GM12878 (cell line): Measurements from ENCODE around the gene PRX. TPM values are rescaled to one million over a fixed set of nuclear protein-coding genes. Genes with fewer than 3 reads are reported as not detected.

Experiments
- ATF7 ChIP-seq: fragments of 450-650 bp; IDR thresholded peaks from 2 replicates; pipeline ENCODE4 v1.6.1; 2016; ENCODE audit warnings: low read depth, mild to moderate bottlenecking
- BACH1 ChIP-seq: fragments of 450-650 bp; IDR thresholded peaks from 2 replicates; pipeline ENCODE4 v1.6.1; 2017; ENCODE audit warnings: mild to moderate bottlenecking, borderline replicate concordance
- BMI1 ChIP-seq: fragments of 450-650 bp; IDR thresholded peaks from 2 replicates; pipeline ENCODE4 v1.6.1; 2016; ENCODE audit warnings: mild to moderate bottlenecking, moderate library complexity, borderline replicate concordance
- CHD2 ChIP-seq: IDR thresholded peaks from 2 replicates; pipeline ENCODE4 v1.6.1; 2011; ENCODE audit warnings: low read depth, low read length, improper control_type of control experiment, borderline replicate concordance
- EGR1 ChIP-seq, 2 experiments: IDR thresholded peaks; 1 replicate in 1 of 2; 2 replicates in 1 of 2; pipeline ENCODE4 v1.6.1; 2011 to 2012; ENCODE audit warnings: low read depth in 2 of 2, low read length in 2 of 2, borderline replicate concordance in 1 of 2, mild to moderate bottlenecking in 1 of 2, moderate library complexity in 1 of 2
- FOS ChIP-seq: IDR thresholded peaks from 3 replicates; pipeline ENCODE4 v1.6.1; 2011; ENCODE audit warnings: borderline replicate concordance; ENCODE audit not compliant: insufficient read length; ENCODE audit errors: extremely low read depth
- HDAC6 ChIP-seq: fragments of 200-600 bp; sonication (generic); IDR thresholded peaks from one replicate; pipeline ENCODE4 v1.8.0; 2017; ENCODE audit warnings: antibody characterized with exemption; ENCODE audit not compliant: unreplicated experiment
- LARP7 ChIP-seq: fragments of 450-650 bp; IDR thresholded peaks from 2 replicates; pipeline ENCODE4 v1.6.1; 2017; ENCODE audit warnings: mild to moderate bottlenecking
- MAX ChIP-seq: IDR thresholded peaks from 2 replicates; pipeline ENCODE4 v1.6.1; 2012; ENCODE audit warnings: low read depth, low read length, improper control_type of control experiment
- MEF2B ChIP-seq: fragments of 450-650 bp; IDR thresholded peaks from 2 replicates; pipeline ENCODE4 v1.6.1; 2018; ENCODE audit warnings: mild to moderate bottlenecking, moderate library complexity; ENCODE audit not compliant: partially characterized antibody, poor library complexity, severe bottlenecking
- NFXL1 ChIP-seq: fragments of 450-650 bp; IDR thresholded peaks from 2 replicates; pipeline ENCODE4 v1.6.1; 2017; ENCODE audit warnings: antibody characterized with exemption, mild to moderate bottlenecking, borderline replicate concordance
- NR2F1 ChIP-seq: fragments of 450-650 bp; conservative IDR thresholded peaks from 2 replicates; pipeline ENCODE4 v1.6.1; 2017; ENCODE audit warnings: mild to moderate bottlenecking
- RB1 ChIP-seq: fragments of 450-650 bp; formaldehyde crosslinking; IDR thresholded peaks from 2 replicates; pipeline ENCODE4 v1.6.1; 2017; ENCODE audit warnings: mild to moderate bottlenecking, borderline replicate concordance
- RBBP5 ChIP-seq: fragments of 200-600 bp; sonication (generic); conservative IDR thresholded peaks from 2 replicates; pipeline ENCODE4 v1.6.1; 2016
- RCOR1 ChIP-seq: conservative IDR thresholded peaks from 2 replicates; pipeline ENCODE4 v1.6.1; 2012; ENCODE audit warnings: low read depth, low read length, improper control_type of control experiment
- SIN3A ChIP-seq: IDR thresholded peaks from 2 replicates; pipeline ENCODE4 v1.6.1; 2012; ENCODE audit warnings: low read depth, low read length, improper control_type of control experiment
- SP1 ChIP-seq: IDR thresholded peaks from one replicate; pipeline ENCODE4 v1.6.1; 2011; ENCODE audit warnings: low read depth, low read length
- TAF1 ChIP-seq: IDR thresholded peaks from 2 replicates; pipeline ENCODE4 v1.6.1; 2011; ENCODE audit warnings: mild to moderate bottlenecking, low read depth, low read length, borderline replicate concordance
- TBL1XR1 ChIP-seq: IDR thresholded peaks from 2 replicates; pipeline ENCODE4 v1.6.1; 2012; ENCODE audit warnings: low read depth, low read length, improper control_type of control experiment
- WRNIP1 ChIP-seq: IDR thresholded peaks from 2 replicates; pipeline ENCODE4 v1.6.1; 2011; ENCODE audit warnings: low read depth, low read length, improper control_type of control experiment, borderline replicate concordance
- YBX1 ChIP-seq: fragments of 450-650 bp; IDR thresholded peaks from 2 replicates; pipeline ENCODE4 v1.6.1; 2016; ENCODE audit warnings: antibody characterized with exemption
- YY1 ChIP-seq: IDR thresholded peaks from 2 replicates; pipeline ENCODE4 v1.6.1; 2011; ENCODE audit warnings: low read depth, mild to moderate bottlenecking, low read length
- ZBED1 ChIP-seq: IDR thresholded peaks from 2 replicates; pipeline ENCODE4 v1.6.1; 2016; ENCODE audit warnings: borderline replicate concordance
- ZBTB40 ChIP-seq: fragments of 450-650 bp; IDR thresholded peaks from 2 replicates; pipeline ENCODE4 v1.6.1; 2016; ENCODE audit warnings: mild to moderate bottlenecking, moderate library complexity, borderline replicate concordance
- ZNF207 ChIP-seq: fragments of 450-650 bp; IDR thresholded peaks from 2 replicates; pipeline ENCODE4 v1.6.1; 2014; ENCODE audit warnings: antibody characterized with exemption, mild to moderate bottlenecking, borderline replicate concordance
- ZNF217 ChIP-seq: fragments of 450-650 bp; IDR thresholded peaks from 2 replicates; pipeline ENCODE4 v1.6.1; 2017; ENCODE audit warnings: antibody characterized with exemption, mild to moderate bottlenecking
- ZNF622 ChIP-seq: fragments of 450-650 bp; IDR thresholded peaks from 2 replicates; pipeline ENCODE4 v1.6.1; 2017; ENCODE audit warnings: mild to moderate bottlenecking, inconsistent platforms
- polyA plus RNA-seq, 11 experiments: library from polyadenylated mRNA; depleted of rRNA in 4 of 11; unstranded in 6 of 11; stranded (reverse) in 5 of 11; fragments of >200 nt; fragmentation: Nextera tagmentation in 4 of 11; fragmentation: Illumina TruSeq in 1 of 11; extraction: Ambion mirVana in 4 of 11; extraction: Trizol in 1 of 11; gene quantifications; 1 replicate in 1 of 11; 2 replicates in 10 of 11; pipeline versions ENCODE4 v1.2.1 to v1.2.3, GENCODE V29; 2011 to 2016; ENCODE audit warnings: inconsistent platforms in 2 of 11, missing spikeins in 2 of 11, low read depth in 1 of 11
- total RNA-seq, 4 experiments: library from RNA; depleted of rRNA in 3 of 4; stranded (reverse); fragments of >200 nt in 3 of 4; fragmentation: Illumina TruSeq in 1 of 4; extraction: Trizol in 1 of 4; gene quantifications; 2 replicates each; pipeline versions ENCODE4 v1.2.1 to v1.2.3, GENCODE V29; 2013 to 2021

PRX gene
- total and polyA plus RNA-seq, 10 of the 15 experiments (the other 5 are each of a cell fraction or from before 2014, with no cell fraction given), result 0.02 to 1.4 (median 0.54) TPM; not detected in 1

DNA sequence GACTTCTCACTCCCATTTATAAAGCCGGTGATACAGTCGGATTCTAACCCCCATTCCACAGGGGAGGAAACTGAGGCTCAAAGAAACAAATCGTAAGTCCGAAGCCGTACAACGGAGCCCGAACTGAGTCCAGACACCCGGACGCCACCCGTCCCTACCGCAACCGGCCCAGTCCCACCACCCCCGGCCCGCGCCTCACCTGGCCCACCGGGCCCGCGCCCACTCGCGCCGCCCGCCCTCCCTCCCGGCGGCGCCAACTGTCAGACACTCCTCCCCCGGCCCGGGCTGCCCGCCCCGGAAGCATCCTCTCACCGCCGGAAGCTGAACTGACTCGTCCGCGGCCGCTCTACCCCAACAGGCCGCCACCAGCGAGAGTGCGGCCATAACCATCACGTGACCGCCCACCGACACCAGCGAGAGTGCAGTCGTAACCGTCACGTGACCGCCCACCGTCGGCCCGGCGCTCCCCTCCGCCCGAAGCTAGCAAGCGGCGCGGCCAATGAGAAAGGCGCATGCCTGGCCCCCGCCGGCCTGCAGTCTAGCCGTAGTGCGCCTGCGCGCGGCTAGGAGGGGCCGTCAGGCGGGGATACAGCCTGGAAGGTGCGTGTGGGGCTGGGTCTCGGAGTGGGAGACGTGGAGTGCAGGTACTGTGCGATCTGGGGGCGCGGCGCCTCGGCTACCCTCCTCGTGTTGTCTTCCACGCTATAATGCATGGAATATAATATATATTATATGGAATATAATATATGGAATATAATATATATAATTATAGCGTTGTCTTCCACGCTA is 64.9 kb downstream of the PRX start, which contains the start of the genes C19orf47 and PLD3 (continued):
- peak; percentile 33; the same call in 1 of the 2 replicates for TF ChIP-seq NR2F1
- peak; percentile 95 for TF ChIP-seq YY1
- TF ChIP-seq BMI1, result no peak
- no peak for TF ChIP-seq NFXL1
- peak; percentile 48; the same call in 1 of the 2 replicates for TF ChIP-seq TBL1XR1
- peak; percentile 10 to 78 for TF ChIP-seq EGR1 (IDR thresholded peaks at IDR 0.05; ENCODE audit: borderline replicate concordance in 1 of 2, low read depth in 2 of 2, low read length in 2 of 2)
- no peak for TF ChIP-seq YBX1
- TF ChIP-seq ZNF622, result no peak
- TF ChIP-seq ZBED1, result no peak
- TF ChIP-seq WRNIP1, result no peak
- 0 out of 2 replicates have a peak, but pooled peaks have one; percentile 20 for TF ChIP-seq ATF7
- TF ChIP-seq HDAC6, result no peak
- TF ChIP-seq ZNF217, result no peak
- TF ChIP-seq ZNF207, result no peak
- TF ChIP-seq BACH1, result peak; percentile 84
- TF ChIP-seq FOS, result peak; percentile 52
- peak; percentile 76 for TF ChIP-seq MEF2B
- peak; percentile 100 for TF ChIP-seq MAX
- peak; percentile 91 for TF ChIP-seq ZBTB40
- no peak; the same call in 1 of the 2 replicates for TF ChIP-seq RB1
- peak; percentile 51; the same call in 1 of the 2 replicates for TF ChIP-seq SIN3A
- peak; percentile 61; the same call in 1 of the 2 replicates for TF ChIP-seq LARP7
- peak; percentile 37 for TF ChIP-seq SP1
- TF ChIP-seq RCOR1, result no peak
- peak; percentile 44; the same call in 1 of the 2 replicates for TF ChIP-seq CHD2
- TF ChIP-seq RBBP5, result no peak
- TF ChIP-seq TAF1, result peak; percentile 70; the same call in 1 of the 2 replicates
